Esophagus mucosa (tissue), 1 donor: Measurements from ENCODE around the gene EMILIN3. TPM values are rescaled to one million over a fixed set of nuclear protein-coding genes. Genes with fewer than 3 reads are reported as not detected.
"Not testable (repeated sequence)": the region's sequence is repeated elsewhere in the genome, so short reads cannot be mapped to it uniquely, and the experiment has no call there.

Experiments used
- ATAC-seq: fragments of 200-7000 bp; cut with Tn5 transposase; one replicate; pipeline ENCODE4 v1.9.1; 2020
- total RNA-seq: library from RNA; stranded (reverse); gene quantifications from one replicate; pipeline ENCODE4 v1.2.4, GENCODE V29; 2023
- donor health status: DM: yes; HTN: yes; CAD: no.

Gene EMILIN3
- total RNA-seq, 1 donor from 2014 or later, result 0.12 TPM

GRCh38 chr20:41316602-41317545 is 49.7 kb downstream of the EMILIN3 start:
- ATAC-seq, result peak; percentile 34

- no peak for ATAC-seq
These were observed 50.6 kb downstream of the EMILIN3 start for GRCh38 chr20:41316051-41316450.

GRCh38 chr20:41314386-41314785 is 52.2 kb downstream of the EMILIN3 start:
- no peak for ATAC-seq

- not testable (repeated sequence) for ATAC-seq
These were observed 54.6 kb downstream of the EMILIN3 start for GRCh38 chr20:41312009-41312408.

Other genes with a start within 250 kb of the EMILIN3 start
- gene PLCG1, start 229.3 kb downstream of the EMILIN3 start, total RNA-seq, result 27.1 TPM
- 21.1 TPM for gene ZHX3, start 49.1 kb downstream of the EMILIN3 start, total RNA-seq
- gene LPIN3, start 26.0 kb downstream of the EMILIN3 start, total RNA-seq, result 15.7 TPM